Measurements from ENCODE around the gene AP3D1.
A peak's percentile ranks its signal among the peaks of the same experiment; 100 is the strongest.
"Not testable (repeated sequence)": the region's sequence is repeated elsewhere in the genome, so short reads cannot be mapped to it uniquely, and the experiment has no call there.

The AP3D1 gene

DNA sequence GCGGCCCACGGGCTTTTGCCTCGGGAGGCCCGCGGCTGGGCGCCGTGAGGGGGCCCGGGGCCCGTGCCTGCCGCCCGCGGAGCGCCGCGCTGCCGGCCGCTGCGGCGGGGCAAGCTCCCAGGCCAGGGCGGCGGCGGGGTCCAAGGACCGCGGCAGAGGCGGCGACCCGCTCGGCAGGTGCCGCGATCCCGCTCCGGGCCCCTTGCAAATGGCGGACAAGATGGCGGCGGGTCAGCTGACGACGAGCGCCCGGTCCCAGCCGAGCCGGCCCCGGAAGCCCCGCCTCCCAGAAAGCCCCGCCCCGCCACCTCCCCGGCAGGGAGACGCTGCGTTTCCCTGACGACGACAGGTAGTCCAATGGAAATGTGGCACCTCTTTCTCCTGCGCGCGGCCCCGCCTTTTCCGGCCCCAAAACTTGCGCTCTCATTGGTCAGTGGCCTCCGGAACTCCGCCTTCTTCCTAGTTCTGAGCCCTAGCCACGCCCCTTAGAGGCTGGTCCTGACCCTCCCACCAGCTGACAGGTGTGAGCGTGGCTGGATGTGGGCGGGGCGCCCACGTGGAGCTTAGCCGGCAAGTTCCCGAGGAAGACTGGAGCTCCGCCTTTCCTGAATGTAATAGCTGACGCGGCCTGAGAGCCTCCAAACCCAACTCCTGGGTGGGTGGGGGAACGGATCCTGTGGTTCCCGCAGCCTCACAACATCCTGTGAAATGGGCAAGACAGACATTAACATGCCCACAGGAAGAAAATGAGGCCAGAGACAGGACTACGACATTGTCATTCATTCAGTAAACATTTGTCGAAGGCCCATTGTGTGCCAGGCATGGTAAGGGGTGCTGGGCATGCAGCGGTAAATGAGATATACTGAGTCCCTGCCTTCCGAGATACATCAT is at the start of gene AP3D1:
AP3D1 (minus strand) TSS at position 228 of the 891 bp plus-strand sequence. CDS start 232 bp downstream, outside the sequence.
- H3K9ac ChIP-seq (ENCODE audit: low read length) = peak within 1 kb of the TSS; percentile 81
- peak within 1 kb of the TSS; percentile 89 for H3K4me3 ChIP-seq (ENCODE audit: low read length)
- no peaks in the 10 kb centered on the region for H3K9me3 ChIP-seq (ENCODE audit: control insufficient read depth, low read length)
- H3K4me1 ChIP-seq (ENCODE audit: control insufficient read depth, insufficient read depth, low read length) = peaks cover 20% of the 10 kb centered on the region
- H3K36me3 ChIP-seq (ENCODE audit: control insufficient read depth, insufficient read depth, low read length) = peaks cover 4% of the 10 kb centered on the region
- no peaks in the 10 kb centered on the region for H3K27me3 ChIP-seq (ENCODE audit: control insufficient read depth, insufficient read depth, low read length)

DNA sequence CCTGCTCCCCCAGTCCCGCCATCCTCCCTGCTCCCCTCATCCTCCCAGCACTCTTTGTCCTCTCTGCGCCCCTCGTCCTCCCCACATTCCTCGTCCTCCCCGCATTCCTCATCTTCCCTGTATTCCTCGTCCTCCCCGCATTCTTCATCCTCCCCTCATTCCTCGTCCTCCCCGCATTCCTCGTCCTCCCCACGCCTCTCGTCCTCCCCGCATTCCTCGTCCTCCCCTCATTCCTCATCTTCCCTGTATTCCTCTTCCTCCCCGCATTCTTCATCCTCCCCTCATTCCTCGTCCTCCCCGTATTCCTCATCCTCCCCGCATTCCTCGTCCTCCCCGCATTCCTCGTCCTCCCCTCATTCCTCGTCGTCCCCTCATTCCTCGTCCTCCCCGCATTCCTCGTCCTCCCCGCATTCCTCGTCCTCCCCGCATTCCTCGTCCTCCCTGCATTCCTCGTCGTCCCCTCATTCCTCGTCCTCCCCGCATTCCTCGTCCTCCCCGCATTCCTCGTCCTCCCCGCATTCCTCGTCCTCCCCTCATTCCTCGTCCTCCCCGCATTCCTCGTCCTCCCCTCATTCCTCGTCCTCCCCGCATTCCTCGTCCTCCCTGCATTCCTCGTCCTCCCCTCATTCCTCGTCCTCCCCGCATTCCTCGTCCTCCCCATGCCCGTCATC is 49.4 kb upstream of the AP3D1 start:
- not testable (repeated sequence) for H3K9me3 ChIP-seq (ENCODE audit: control insufficient read depth, low read length); H3K4me3 ChIP-seq (ENCODE audit: low read length); H3K36me3 ChIP-seq (ENCODE audit: control insufficient read depth, insufficient read depth, low read length); H3K27me3 ChIP-seq (ENCODE audit: control insufficient read depth, insufficient read depth, low read length); H3K9ac ChIP-seq (ENCODE audit: low read length)
- H3K4me1 ChIP-seq (ENCODE audit: control insufficient read depth, insufficient read depth, low read length) = peaks cover 21% of the 10 kb centered on the region

DNA sequence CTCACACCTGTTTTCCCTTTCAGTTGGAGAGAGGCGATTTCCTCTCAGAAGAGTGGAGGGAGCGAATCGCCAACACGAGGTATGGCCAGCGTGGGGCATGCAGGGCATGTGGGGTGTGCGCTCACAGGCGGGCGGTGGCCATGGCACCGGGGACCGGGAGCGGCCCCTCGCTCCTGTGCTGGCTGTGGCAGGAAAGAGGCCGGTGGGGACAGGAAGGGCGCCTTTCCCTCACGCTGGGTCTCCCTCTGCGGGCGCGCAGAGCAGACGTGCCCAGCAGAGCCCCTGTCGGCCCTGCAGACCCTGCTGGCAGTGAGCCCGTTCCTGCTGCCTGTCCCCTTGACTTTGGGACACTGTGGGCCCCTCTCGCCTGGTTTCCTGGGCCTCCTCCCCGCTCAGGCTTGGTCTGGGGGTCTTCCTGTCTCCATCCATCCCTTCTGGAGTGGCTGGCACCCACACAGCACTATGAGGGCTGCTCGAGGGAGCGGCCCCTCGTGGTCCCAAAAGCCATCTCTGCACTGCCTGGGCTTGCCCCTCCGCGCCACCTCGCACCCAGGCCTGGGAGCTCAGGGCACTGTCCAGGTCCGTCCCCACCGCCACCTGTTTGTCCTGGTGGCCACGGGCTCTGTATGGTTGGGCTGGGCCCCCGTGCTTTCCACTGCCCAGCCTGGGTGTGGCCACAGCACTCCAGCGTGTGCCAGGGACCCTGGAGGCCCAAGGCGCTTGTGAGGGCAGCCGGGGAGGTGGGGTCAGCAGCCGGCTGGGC is 48.7 kb upstream of the AP3D1 start:
- H3K4me1 ChIP-seq (ENCODE audit: control insufficient read depth, insufficient read depth, low read length) = peaks cover 17% of the 10 kb centered on the region
- no peak overlapping the region for H3K4me3 ChIP-seq (ENCODE audit: low read length)
- no peaks in the 10 kb centered on the region for H3K9me3 ChIP-seq (ENCODE audit: control insufficient read depth, low read length)
- no peaks in the 10 kb centered on the region for H3K36me3 ChIP-seq (ENCODE audit: control insufficient read depth, insufficient read depth, low read length)
- no peak overlapping the region for H3K9ac ChIP-seq (ENCODE audit: low read length)
- H3K27me3 ChIP-seq (ENCODE audit: control insufficient read depth, insufficient read depth, low read length) = no peaks in the 10 kb centered on the region

DNA sequence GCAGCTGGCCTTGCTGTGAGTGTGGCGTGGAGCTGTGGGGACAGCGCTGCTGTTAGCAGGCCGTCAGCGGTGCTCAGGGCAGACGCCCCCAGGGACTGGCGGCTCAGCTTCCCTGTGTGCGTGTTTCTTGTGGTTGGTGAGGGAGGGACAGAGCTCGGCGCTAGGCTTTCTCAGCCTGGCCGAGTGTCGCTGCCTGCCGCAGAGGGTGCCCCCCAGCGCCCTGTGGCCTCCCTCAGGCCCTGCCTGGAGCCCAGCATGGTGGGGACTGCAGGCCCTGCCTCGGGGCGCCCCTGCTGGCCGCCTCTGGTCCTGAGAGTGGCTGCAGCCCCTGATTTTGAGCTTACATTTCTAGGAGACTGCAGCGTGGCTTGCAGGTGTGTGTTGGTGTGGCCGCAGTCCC is 47.8 kb upstream of the AP3D1 start:
- no peaks in the 10 kb centered on the region for H3K9me3 ChIP-seq (ENCODE audit: control insufficient read depth, low read length)
- no peak overlapping the region for H3K9ac ChIP-seq (ENCODE audit: low read length)
- H3K27me3 ChIP-seq (ENCODE audit: control insufficient read depth, insufficient read depth, low read length) = no peaks in the 10 kb centered on the region
- peaks cover 4% of the 10 kb centered on the region for H3K36me3 ChIP-seq (ENCODE audit: control insufficient read depth, insufficient read depth, low read length)
- H3K4me1 ChIP-seq (ENCODE audit: control insufficient read depth, insufficient read depth, low read length) = peaks cover 9% of the 10 kb centered on the region
- H3K4me3 ChIP-seq (ENCODE audit: low read length) = no peak overlapping the region

DNA sequence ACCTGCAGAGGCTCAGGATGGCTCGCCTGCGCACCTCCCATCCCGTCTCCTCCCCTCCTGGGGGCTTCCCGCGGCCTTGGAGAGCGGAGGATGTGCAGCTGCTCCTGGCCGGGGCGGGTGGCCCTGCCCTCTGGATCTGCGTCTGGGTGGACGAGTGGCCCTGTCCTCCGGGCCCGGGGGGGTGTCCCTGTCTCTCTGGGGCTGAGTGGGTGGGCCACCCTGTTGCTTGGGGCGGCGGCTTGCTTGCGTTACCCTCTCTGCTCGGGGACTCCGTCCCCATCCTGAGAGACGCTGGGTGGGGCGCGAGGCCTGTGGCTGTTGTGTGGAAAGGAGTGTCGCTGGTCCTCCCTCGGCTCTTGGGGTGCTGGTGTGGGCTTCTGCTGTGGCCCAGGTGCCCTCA is 47.0 kb upstream of the AP3D1 start:
- Histone ChIP-seq H3K36me3 (ENCODE audit: control insufficient read depth, insufficient read depth, low read length) (peaks cover 4% of the 10 kb centered on the region), H3K9me3 (ENCODE audit: control insufficient read depth, low read length) (no peaks in the 10 kb centered on the region), H3K27me3 (ENCODE audit: control insufficient read depth, insufficient read depth, low read length) (no peaks in the 10 kb centered on the region), H3K4me3 (ENCODE audit: low read length) (no peak overlapping the region), H3K9ac (ENCODE audit: low read length) (no peak overlapping the region), H3K4me1 (ENCODE audit: control insufficient read depth, insufficient read depth, low read length) (no peaks in the 10 kb centered on the region)

DNA sequence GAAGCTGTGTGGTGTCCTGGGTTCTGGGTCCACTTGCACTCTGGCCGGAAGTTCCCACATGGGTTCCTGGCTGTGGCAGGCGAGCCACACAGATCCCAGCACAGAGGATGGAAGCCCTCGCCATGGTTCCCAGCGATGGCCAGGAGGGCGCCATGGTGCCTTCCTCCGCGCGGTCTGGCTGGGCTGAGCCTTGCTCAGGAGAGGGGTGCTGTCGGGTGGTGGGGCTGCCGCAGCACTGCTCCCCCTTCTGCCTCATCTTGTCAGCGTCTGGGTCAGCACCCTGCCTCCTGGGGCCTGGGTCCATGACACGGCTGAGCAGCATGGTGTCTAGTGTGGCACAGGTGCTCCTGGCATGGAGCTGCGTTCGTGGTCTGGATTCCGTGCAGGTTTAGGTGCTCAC is 45.9 kb upstream of the AP3D1 start:
- Histone ChIP-seq H3K9me3 (ENCODE audit: control insufficient read depth, low read length) (no peaks in the 10 kb centered on the region), H3K4me3 (ENCODE audit: low read length) (no peak overlapping the region), H3K27me3 (ENCODE audit: control insufficient read depth, insufficient read depth, low read length) (no peaks in the 10 kb centered on the region), H3K9ac (ENCODE audit: low read length) (no peak overlapping the region), H3K36me3 (ENCODE audit: control insufficient read depth, insufficient read depth, low read length) (peaks cover 4% of the 10 kb centered on the region), H3K4me1 (ENCODE audit: control insufficient read depth, insufficient read depth, low read length) (no peaks in the 10 kb centered on the region)

DNA sequence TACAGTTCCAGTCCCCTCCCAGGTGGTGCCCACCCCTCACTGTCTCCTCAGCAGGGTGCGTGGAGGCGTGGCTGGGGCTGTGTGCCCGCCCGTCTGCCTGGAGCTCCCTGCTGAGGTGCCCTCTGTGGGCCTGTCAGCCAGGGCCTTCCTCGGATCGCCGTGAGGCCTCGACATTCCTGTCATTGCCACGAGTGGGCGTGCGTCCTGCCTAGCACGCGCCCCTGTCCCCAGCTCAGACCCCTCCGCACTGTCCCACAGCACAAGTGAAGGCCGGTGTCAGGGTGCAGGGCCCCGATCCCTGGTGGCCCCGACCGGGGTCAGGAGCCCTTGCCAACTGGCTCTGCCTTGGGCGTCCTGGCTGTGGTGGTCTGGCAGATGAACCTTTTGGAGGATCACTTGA is 44.5 kb upstream of the AP3D1 start:
- Histone ChIP-seq H3K9ac (ENCODE audit: low read length) (no peak overlapping the region), H3K4me3 (ENCODE audit: low read length) (no peak overlapping the region), H3K36me3 (ENCODE audit: control insufficient read depth, insufficient read depth, low read length) (peaks cover 4% of the 10 kb centered on the region), H3K27me3 (ENCODE audit: control insufficient read depth, insufficient read depth, low read length) (no peaks in the 10 kb centered on the region), H3K9me3 (ENCODE audit: control insufficient read depth, low read length) (no peaks in the 10 kb centered on the region), H3K4me1 (ENCODE audit: control insufficient read depth, insufficient read depth, low read length) (no peaks in the 10 kb centered on the region)

DNA sequence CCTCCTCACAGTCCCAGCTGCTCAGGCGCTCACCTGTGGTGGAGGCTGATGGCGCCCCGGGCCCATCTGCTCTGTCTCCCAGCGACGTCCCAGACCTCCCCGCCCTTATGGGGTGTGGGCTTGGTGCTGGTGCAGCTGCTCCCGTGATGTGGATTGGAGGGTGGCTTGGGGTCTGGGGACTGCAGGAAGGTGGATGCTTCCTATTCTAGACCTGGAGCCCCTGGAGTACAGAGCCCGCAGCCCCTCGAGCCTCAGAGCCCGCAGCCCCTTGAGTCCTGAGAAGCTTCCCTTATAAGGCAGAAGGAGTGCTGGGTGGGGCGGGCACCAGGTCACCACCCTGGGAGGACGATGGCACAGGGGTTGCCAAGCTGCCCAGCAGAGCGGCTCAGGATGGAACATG is 44.0 kb upstream of the AP3D1 start:
- no peaks in the 10 kb centered on the region for H3K27me3 ChIP-seq (ENCODE audit: control insufficient read depth, insufficient read depth, low read length)
- no peaks in the 10 kb centered on the region for H3K9me3 ChIP-seq (ENCODE audit: control insufficient read depth, low read length)
- H3K36me3 ChIP-seq (ENCODE audit: control insufficient read depth, insufficient read depth, low read length) = peaks cover 4% of the 10 kb centered on the region
- H3K4me3 ChIP-seq (ENCODE audit: low read length) = no peak overlapping the region
- no peak overlapping the region for H3K9ac ChIP-seq (ENCODE audit: low read length)
- H3K4me1 ChIP-seq (ENCODE audit: control insufficient read depth, insufficient read depth, low read length) = no peaks in the 10 kb centered on the region

DNA sequence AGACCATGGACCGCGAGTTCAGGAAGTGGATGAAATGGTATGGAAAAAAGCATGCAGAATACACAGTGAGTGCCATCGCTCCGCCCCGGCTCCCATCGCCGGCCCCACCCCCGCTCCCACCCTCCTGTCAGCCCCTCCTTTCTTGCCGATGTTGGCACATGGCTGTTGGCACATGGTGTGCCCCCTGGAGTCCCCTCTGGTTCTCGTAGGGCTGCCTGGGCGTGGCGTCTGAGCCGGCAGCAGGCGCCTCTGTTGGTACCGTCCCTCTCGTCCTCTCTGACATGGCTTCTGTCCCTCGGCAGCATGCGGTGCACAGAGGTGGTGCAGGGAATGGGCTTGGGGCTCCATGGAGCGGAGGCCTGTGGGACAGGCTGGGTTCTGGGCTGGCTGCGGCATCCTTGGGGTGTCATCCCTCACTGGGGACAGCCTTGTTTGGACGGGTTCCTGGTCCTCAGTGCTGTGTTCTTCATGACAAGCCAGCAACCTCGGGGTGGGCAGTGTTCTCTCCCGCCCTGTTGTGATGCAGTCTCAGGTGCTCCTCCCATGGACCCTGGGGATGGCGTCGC is 43.2 kb upstream of the AP3D1 start:
- no peak overlapping the region for H3K4me3 ChIP-seq (ENCODE audit: low read length)
- H3K9ac ChIP-seq (ENCODE audit: low read length) = no peak overlapping the region
- no peaks in the 10 kb centered on the region for H3K4me1 ChIP-seq (ENCODE audit: control insufficient read depth, insufficient read depth, low read length)
- H3K27me3 ChIP-seq (ENCODE audit: control insufficient read depth, insufficient read depth, low read length) = no peaks in the 10 kb centered on the region
- no peaks in the 10 kb centered on the region for H3K9me3 ChIP-seq (ENCODE audit: control insufficient read depth, low read length)
- peaks cover 4% of the 10 kb centered on the region for H3K36me3 ChIP-seq (ENCODE audit: control insufficient read depth, insufficient read depth, low read length)

DNA sequence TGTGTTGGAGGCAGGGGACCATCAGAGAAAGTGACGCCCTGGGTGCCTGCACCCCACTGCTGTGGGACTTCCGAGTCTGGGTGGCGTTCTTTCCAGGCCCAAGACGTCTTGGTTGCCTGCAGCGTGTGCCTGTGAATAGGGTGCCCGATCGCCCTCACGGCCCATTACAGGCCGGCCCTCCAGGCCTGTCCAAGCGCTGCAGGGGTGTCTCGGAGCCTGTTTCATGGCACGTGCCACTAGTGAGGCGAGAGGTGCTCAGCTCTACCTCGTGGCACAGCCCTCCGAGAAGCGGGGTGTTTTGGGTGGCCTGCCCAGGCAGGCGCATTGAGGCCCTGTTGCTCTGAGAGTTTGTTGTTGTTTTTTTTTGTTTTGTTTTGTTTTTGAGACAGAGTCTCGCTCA is 42.4 kb upstream of the AP3D1 start:
- H3K36me3 ChIP-seq (ENCODE audit: control insufficient read depth, insufficient read depth, low read length) = peaks cover 4% of the 10 kb centered on the region
- H3K4me1 ChIP-seq (ENCODE audit: control insufficient read depth, insufficient read depth, low read length) = no peaks in the 10 kb centered on the region
- no peak overlapping the region for H3K9ac ChIP-seq (ENCODE audit: low read length)

DNA sequence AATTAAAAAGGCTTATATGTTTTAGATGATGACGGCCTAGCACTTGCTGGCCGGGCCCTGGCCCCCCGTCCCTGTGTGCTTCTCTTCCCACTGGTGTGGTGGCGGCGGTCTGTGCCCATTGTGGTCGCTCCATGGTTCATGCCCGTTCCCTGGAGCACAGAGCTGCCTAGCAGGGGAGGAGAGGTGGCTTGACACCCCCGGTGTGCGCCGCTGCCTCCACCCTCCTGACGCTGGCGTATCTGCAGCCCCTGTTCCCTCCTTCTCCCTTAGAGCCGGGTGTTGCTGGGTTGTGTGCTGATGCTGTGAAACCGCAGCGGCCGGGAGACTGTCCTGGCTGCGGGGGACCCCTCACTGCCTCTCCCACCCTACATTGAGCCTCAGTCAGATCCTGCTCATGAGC is 41.5 kb upstream of the AP3D1 start:
- H3K4me3 ChIP-seq (ENCODE audit: low read length) = no peak overlapping the region
- no peaks in the 10 kb centered on the region for H3K4me1 ChIP-seq (ENCODE audit: control insufficient read depth, insufficient read depth, low read length)
- H3K9ac ChIP-seq (ENCODE audit: low read length) = no peak overlapping the region
- H3K9me3 ChIP-seq (ENCODE audit: control insufficient read depth, low read length) = no peaks in the 10 kb centered on the region
- peaks cover 4% of the 10 kb centered on the region for H3K36me3 ChIP-seq (ENCODE audit: control insufficient read depth, insufficient read depth, low read length)
- H3K27me3 ChIP-seq (ENCODE audit: control insufficient read depth, insufficient read depth, low read length) = no peaks in the 10 kb centered on the region

More for the DNA sequence above, 42.4 kb upstream of the AP3D1 start:
- no peaks in the 10 kb centered on the region for H3K9me3 ChIP-seq (ENCODE audit: control insufficient read depth, low read length)
- H3K27me3 ChIP-seq (ENCODE audit: control insufficient read depth, insufficient read depth, low read length) = no peaks in the 10 kb centered on the region
- H3K4me3 ChIP-seq (ENCODE audit: low read length) = no peak overlapping the region

All from mucosa of stomach (tissue), 1 donor.